GM23248 (cell line): Measurements from ENCODE around the gene GRAMD1B. TPM values are rescaled to one million over a fixed set of nuclear protein-coding genes. Genes with fewer than 3 reads are reported as not detected.
"Not testable (repeated sequence)": the region's sequence is repeated elsewhere in the genome, so short reads cannot be mapped to it uniquely, and the experiment has no call there.

ENCODE experiments used
- DNase-seq: peaks from one replicate; pipeline ENCODE4 v3.0.0-alpha.2; 2015
- H2AFZ ChIP-seq: fragments of 200-600 bp; sonication (generic); 2 replicates; pipeline ENCODE4 v1.6.1; 2016; ENCODE audit warnings: antibody characterized with exemption
- H3F3A ChIP-seq: fragments of 200-600 bp; sonication (generic); 2 replicates; pipeline ENCODE4 v1.6.1; 2016; ENCODE audit warnings: mild to moderate bottlenecking, antibody characterized with exemption, mixed run types; ENCODE audit not compliant: insufficient read depth
- H3K27ac ChIP-seq: fragments of 200-600 bp; sonication (generic); 2 replicates; pipeline ENCODE4 v1.5.1; 2016; ENCODE audit warnings: mild to moderate bottlenecking
- H3K27me3 ChIP-seq: fragments of 200-600 bp; sonication (generic); replicated peaks from 2 replicates; pipeline ENCODE4 v1.6.1; 2016; ENCODE audit warnings: mild to moderate bottlenecking; ENCODE audit not compliant: insufficient read depth
- H3K36me3 ChIP-seq: fragments of 200-600 bp; sonication (generic); 2 replicates; pipeline ENCODE4 v1.6.1; 2016; ENCODE audit warnings: low read depth, mild to moderate bottlenecking
- H3K4me1 ChIP-seq: fragments of 200-600 bp; sonication (generic); 2 replicates; pipeline ENCODE4 v1.6.1; 2016; ENCODE audit warnings: mild to moderate bottlenecking; ENCODE audit not compliant: insufficient read depth
- H3K4me2 ChIP-seq: fragments of 200-600 bp; sonication (generic); one replicate; pipeline ENCODE4 v1.6.1; 2016; ENCODE audit warnings: mild to moderate bottlenecking; ENCODE audit not compliant: unreplicated experiment
- H3K4me3 ChIP-seq: fragments of 200-600 bp; sonication (generic); 2 replicates; pipeline ENCODE4 v1.5.1; 2016; ENCODE audit warnings: mild to moderate bottlenecking
- H3K79me2 ChIP-seq: fragments of 200-600 bp; sonication (generic); 2 replicates; pipeline ENCODE4 v1.6.1; 2016; ENCODE audit warnings: mild to moderate bottlenecking; ENCODE audit not compliant: insufficient read depth
- H3K9ac ChIP-seq: fragments of 200-600 bp; sonication (generic); 2 replicates; pipeline ENCODE4 v1.6.1; 2016; ENCODE audit warnings: mild to moderate bottlenecking
- H3K9me2 ChIP-seq: fragments of 200-600 bp; sonication (generic); 2 replicates; pipeline ENCODE4 v1.6.1; 2016; ENCODE audit warnings: mixed run types, mild to moderate bottlenecking, moderate library complexity; ENCODE audit not compliant: insufficient read depth
- H3K9me3 ChIP-seq: fragments of 200-600 bp; sonication (generic); one replicate; pipeline ENCODE4 v1.6.1; 2017; ENCODE audit warnings: low read depth
- H4K20me1 ChIP-seq: fragments of 200-600 bp; sonication (generic); 2 replicates; pipeline ENCODE4 v1.6.0; 2016; ENCODE audit not compliant: insufficient read depth
- EZH2 ChIP-seq: fragments of 200-600 bp; sonication (generic); IDR thresholded peaks from 2 replicates; pipeline ENCODE4 v1.6.1; 2018; ENCODE audit warnings: antibody characterized with exemption, mild to moderate bottlenecking; ENCODE audit not compliant: insufficient read depth, poor library complexity, severe bottlenecking
- EZH2phosphoT487 ChIP-seq: fragments of 200-600 bp; sonication (generic); IDR thresholded peaks from 2 replicates; pipeline ENCODE4 v1.6.1; 2018; ENCODE audit warnings: antibody characterized with exemption, moderate library complexity, mild to moderate bottlenecking, low read depth; ENCODE audit not compliant: insufficient read depth
- WGBS, 2 experiments: methylation state at CpG; one replicate each; pipeline ENCODE4 v1.1.6; 2015 to 2017; ENCODE audit warnings: low lambda C conversion rate in 2 of 2, low coverage in 1 of 2; ENCODE audit errors: missing lambda C conversion rate in 2 of 2; 5-methylcytosine and 5-hydroxymethylcytosine counted together
- in situ Hi-C: fragments of 300-500 bp; cut with MboI; formaldehyde crosslinking; loops from 2 replicates; pipeline ENCODE4 v1.15.0; 2020
- polyA plus RNA-seq: library from polyadenylated mRNA; unstranded; fragments of >200 nt; fragmentation: Nextera tagmentation; extraction: Ambion mirVana; gene quantifications from 2 replicates; pipeline ENCODE4 v1.2.1, GENCODE V29; 2016
- total RNA-seq: library from RNA; depleted of rRNA; stranded (reverse); fragments of >200 nt; shearing (Covaris generic); gene quantifications from 2 replicates; pipeline ENCODE4 v1.2.3, GENCODE V29; 2014

The GRAMD1B gene
- total and polyA plus RNA-seq, 2 experiments from 2014 or later: 4.1 to 14.8 TPM

DNA sequence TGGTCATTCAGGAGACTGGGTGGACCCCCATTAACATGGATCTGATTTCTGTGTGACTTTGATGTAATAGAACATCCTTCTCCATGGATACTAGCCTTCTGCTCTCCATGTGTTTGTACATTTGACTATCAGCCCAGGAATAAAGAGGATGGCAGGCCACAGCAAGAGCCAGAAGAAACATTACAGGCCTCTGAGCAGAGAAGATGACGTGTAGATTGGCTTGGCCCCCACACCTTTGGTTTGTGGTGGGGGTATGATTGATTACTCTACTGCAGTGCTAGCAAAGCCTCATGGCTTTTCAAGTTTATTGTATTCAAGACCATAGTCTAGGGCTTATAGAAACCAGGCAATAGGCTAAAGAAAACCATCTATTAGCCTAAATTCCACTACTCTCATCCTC is 77.0 kb downstream of the GRAMD1B start:
- no peaks in the 10 kb centered on the region for H3K36me3 ChIP-seq
- no peak overlapping the region for H3K9ac ChIP-seq
- DNase-seq: no peak
- no peak overlapping the region for H3K4me3 ChIP-seq
- H3K4me1 ChIP-seq: peaks cover 9% of the 10 kb centered on the region; the same call in 1 of the 2 replicates
- 73 to 83% methylated on average over 1 of the region's 1 CpG for WGBS, 2 experiments
- TF ChIP-seq EZH2 (no peak), EZH2phosphoT487 (no peak)
- no peak overlapping the region for H3K27ac ChIP-seq
- in situ Hi-C loops: no loop called here
- no peak overlapping the region for H2AFZ ChIP-seq
- H3F3A ChIP-seq: no peaks in the 10 kb centered on the region
- peaks cover 66% of the 10 kb centered on the region for H3K79me2 ChIP-seq
- H3K27me3 ChIP-seq: no peaks in the 10 kb centered on the region
- no peaks in the 10 kb centered on the region for H3K9me3 ChIP-seq
- H4K20me1 ChIP-seq: no peaks in the 10 kb centered on the region
- no peaks in the 10 kb centered on the region for H3K9me2 ChIP-seq
- no peak overlapping the region for H3K4me2 ChIP-seq

DNA sequence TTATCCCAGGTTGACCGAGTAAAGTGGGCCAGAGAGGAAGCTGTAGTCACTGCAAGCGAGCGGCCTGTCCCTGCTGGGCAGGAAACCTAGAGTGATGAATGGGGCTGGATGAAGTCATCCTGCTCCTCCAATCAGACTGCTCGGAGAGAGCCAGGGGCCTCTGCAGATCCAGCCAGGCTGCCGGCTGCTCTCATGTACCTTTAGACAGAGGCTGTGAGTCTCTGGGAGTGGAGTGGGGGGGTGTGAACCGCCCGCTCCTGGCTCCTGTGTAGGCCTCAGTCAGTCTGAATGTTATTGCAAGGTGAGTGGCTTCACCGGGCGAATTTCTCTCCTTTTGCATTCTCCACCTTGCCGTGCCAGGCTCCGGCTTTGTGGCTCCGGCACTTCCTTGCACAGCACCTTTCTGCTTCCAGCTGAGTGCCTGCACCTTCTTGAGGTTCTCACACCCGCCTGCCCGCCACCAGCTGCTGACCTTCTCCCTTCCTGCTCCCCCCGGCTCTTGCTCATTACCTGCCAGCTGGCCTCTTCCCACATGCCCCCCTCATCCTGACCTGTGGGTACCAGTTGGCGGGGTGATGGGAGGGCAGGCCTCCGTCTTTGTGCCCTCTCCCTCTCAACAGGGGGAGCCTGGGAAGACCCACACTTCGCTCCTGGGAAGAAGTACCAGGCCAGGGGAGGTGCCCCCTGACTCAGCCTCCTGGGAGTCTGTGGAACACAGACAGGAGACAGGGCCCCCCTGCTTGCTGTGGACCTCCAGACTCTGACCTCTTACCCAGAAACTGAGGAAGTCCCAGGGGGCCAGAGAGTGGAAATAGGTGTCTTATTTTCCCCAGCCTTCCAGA is 79.9 kb downstream of the GRAMD1B start:
- Histone ChIP-seq H3K36me3 (no peaks in the 10 kb centered on the region), H3K4me2 (no peak overlapping the region), H3K4me1 (peaks cover 9% of the 10 kb centered on the region; the same call in 1 of the 2 replicates), H3F3A (no peaks in the 10 kb centered on the region), H3K27me3 (no peaks in the 10 kb centered on the region), H3K27ac (no peak overlapping the region), H3K9me3 (no peaks in the 10 kb centered on the region), H3K4me3 (no peak overlapping the region), H3K9ac (no peak overlapping the region), H3K9me2 (no peaks in the 10 kb centered on the region), H4K20me1 (no peaks in the 10 kb centered on the region), H2AFZ (no peak overlapping the region), H3K79me2 (peaks cover 84% of the 10 kb centered on the region)
- DNase-seq: peak; percentile 77
- in situ Hi-C loops: no loop called here
- WGBS, 2 experiments: 74 to 75% methylated on average over 18 of the region's 18 CpGs
- no peak for TF ChIP-seq EZH2phosphoT487
- TF ChIP-seq EZH2: no peak

DNA sequence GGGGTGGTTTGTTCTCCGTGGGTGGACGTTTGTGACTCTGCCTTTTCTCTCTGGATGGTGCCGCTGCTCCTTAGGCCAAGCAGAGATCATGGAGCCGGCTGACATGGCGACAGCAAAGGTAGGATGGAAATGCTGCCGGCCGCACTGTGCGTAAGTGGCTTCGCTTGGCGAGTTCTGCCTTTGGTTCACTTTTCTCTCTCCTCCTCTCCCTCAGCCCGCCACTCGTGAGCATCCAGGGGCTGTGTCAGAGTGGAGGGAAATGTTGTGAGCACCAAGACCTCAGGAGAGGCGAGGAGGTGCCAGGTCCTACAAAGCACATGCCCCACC is 80.5 kb downstream of the GRAMD1B start:
- H3K4me2 ChIP-seq: no peak overlapping the region
- TF ChIP-seq EZH2phosphoT487 (no peak), EZH2 (no peak)
- DNase-seq: no peak
- H3K27ac ChIP-seq: no peak overlapping the region
- 0 out of 2 replicates have a peak overlapping the region, but pooled peaks have one; percentile 27 for H3K9ac ChIP-seq
- H4K20me1 ChIP-seq: no peaks in the 10 kb centered on the region
- H3K9me3 ChIP-seq: no peaks in the 10 kb centered on the region
- in situ Hi-C loops: no loop called here
- 95 to 97% methylated on average over 12 to 13 of the region's 13 CpGs for WGBS, 2 experiments
- no peaks in the 10 kb centered on the region for H3K27me3 ChIP-seq
- no peaks in the 10 kb centered on the region for H3K9me2 ChIP-seq
- peaks cover 9% of the 10 kb centered on the region; the same call in 1 of the 2 replicates for H3K4me1 ChIP-seq
- no peaks in the 10 kb centered on the region for H3F3A ChIP-seq
- H2AFZ ChIP-seq: no peak overlapping the region
- no peak overlapping the region for H3K4me3 ChIP-seq
- H3K79me2 ChIP-seq: peaks cover 90% of the 10 kb centered on the region
- H3K36me3 ChIP-seq: no peaks in the 10 kb centered on the region

DNA sequence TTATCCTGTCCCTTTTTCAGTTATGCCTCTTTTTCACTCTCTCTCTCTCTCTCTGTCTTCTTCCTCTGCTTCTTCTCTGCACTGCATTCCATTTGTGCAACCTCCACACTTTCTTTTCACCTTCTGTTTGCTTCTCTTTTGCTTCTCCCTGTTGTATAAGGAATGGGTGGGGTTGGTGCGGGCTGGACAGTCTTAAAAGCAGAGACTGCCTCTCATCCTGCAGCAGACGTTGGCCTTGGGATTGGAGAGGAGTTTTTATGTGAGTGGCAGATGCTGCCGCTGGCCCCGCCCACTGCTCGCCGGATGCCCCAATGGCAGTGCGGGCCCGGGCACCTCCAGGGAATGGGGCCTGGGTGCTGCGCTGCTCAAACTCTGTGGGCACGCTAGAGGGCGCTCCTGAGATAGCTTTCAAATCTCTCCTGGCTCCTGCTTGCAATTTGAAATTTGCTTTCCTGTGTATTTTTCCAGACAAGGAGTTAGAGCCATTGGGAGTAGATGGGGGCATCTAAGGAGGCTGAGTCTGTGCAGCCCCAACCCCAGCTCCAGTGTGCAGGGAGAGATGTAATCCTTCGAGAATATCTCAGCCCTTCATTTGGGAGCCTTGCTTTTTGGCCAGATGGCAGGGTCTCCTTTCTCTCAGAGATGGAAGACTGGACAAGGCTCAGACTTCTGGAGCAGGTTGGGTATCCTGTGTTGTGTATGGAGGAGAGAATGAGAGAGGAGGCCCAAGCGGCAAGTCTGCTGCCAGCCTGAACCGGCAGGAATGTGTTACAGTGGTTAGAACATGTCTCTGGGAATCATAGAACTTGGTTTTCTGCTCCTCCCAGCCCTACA is 81.2 kb downstream of the GRAMD1B start:
- no peaks in the 10 kb centered on the region for H3K27me3 ChIP-seq
- H4K20me1 ChIP-seq: no peaks in the 10 kb centered on the region
- no peak overlapping the region for H3K4me3 ChIP-seq
- peak overlapping the region; percentile 27 for H3K9ac ChIP-seq
- H3K9me3 ChIP-seq: no peaks in the 10 kb centered on the region
- peaks cover 9% of the 10 kb centered on the region; the same call in 1 of the 2 replicates for H3K4me1 ChIP-seq
- H3K79me2 ChIP-seq: peaks cover 90% of the 10 kb centered on the region
- peak; percentile 94 for DNase-seq
- WGBS, 2 experiments: 16 to 18% methylated on average over 14 of the region's 14 CpGs
- no peaks in the 10 kb centered on the region for H3K9me2 ChIP-seq
- in situ Hi-C loops: no loop called here
- no peak overlapping the region for H3K27ac ChIP-seq
- no peaks in the 10 kb centered on the region for H3K36me3 ChIP-seq
- TF ChIP-seq EZH2: no peak
- H2AFZ ChIP-seq: no peak overlapping the region
- H3F3A ChIP-seq: no peaks in the 10 kb centered on the region
- peak overlapping the region; percentile 67 for H3K4me2 ChIP-seq

DNA sequence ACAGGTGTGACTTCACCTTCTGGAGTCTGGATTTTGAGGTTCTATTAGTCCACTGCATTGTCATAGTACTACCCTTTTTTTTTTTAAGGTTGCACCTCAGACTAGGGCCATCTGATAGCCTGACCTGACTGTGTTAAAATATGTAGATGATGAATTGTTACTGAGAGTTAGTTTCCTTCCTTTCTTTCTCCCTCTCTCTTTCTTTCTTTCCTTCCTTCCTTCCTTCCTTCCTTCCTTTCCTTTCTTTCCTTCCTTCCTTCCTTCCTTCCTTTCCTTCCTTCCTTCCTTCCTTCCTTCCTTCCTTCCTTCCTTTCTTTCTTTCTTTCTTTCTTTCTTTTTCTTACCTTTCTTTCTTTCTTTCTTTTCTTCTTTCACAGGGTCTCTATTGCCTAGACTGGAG is 83.2 kb downstream of the GRAMD1B start:
- in situ Hi-C loops, H3K36me3 ChIP-seq, H3K27ac ChIP-seq, H3K9me3 ChIP-seq, H3K4me3 ChIP-seq, H3K4me2 ChIP-seq, H2AFZ ChIP-seq, H3K27me3 ChIP-seq, DNase-seq, H3K9me2 ChIP-seq, H3K9ac ChIP-seq, H3F3A ChIP-seq, H4K20me1 ChIP-seq: not testable (repeated sequence)
- Histone ChIP-seq H3K4me1 (peaks cover 13% of the 10 kb centered on the region), H3K79me2 (peaks cover 92% of the 10 kb centered on the region)
